Gastroesophageal sphincter (tissue), 4 donors: ENCODE data around the gene AFTPH. TPM values are rescaled to one million over a fixed set of nuclear protein-coding genes. Genes with fewer than 3 reads are reported as not detected.

Experiments
- ATAC-seq: fragments of 150-250 bp; one replicate; pipeline ENCODE4 v1.9.1; 2016; ENCODE audit warnings: mild to moderate bottlenecking, moderate library complexity
- H3K27ac ChIP-seq, 4 donors: fragments of 200-600 bp; sonication (generic) in 3 of 4; 1 replicate in 3 of 4; 2 replicates in 1 of 4; pipeline ENCODE4 v1.5.1; 2016 to 2019
- H3K27me3 ChIP-seq: fragments of 200-600 bp; sonication (generic); one replicate; pipeline ENCODE4 v1.5.1; 2019
- H3K36me3 ChIP-seq, 2 donors: fragments of 200-600 bp; sonication (generic); one replicate each; pipeline ENCODE4 v1.5.1; 2019; ENCODE audit warnings: control low read depth in 1 of 2
- H3K4me1 ChIP-seq, 3 donors: fragments of 200-600 bp; sonication (generic); 1 replicate in 2 of 3; 2 replicates in 1 of 3; pipeline ENCODE4 v1.5.1; 2016 to 2019; ENCODE audit warnings: control low read depth in 2 of 3
- H3K4me3 ChIP-seq, 2 donors: fragments of 200-600 bp; sonication (generic); one replicate each; pipeline ENCODE4 v1.5.1; 2019; ENCODE audit warnings: mild to moderate bottlenecking in 1 of 2, moderate library complexity in 1 of 2
- H3K9me3 ChIP-seq, 3 donors: fragments of 200-600 bp; sonication (generic); one replicate each; pipeline ENCODE4 v1.5.1; 2017 to 2019; ENCODE audit warnings: control low read depth in 2 of 3
- EP300 ChIP-seq: sonication (generic); formaldehyde crosslinking; IDR thresholded peaks from one replicate; pipeline ENCODE4 v1.6.1; 2017; ENCODE audit warnings: antibody characterized with exemption, mild to moderate bottlenecking
- POLR2A ChIP-seq, 2 donors: fragments of 450-650 bp; IDR thresholded peaks; one replicate each; pipeline ENCODE4 v1.6.1; 2017; ENCODE audit warnings: antibody characterized with exemption in 2 of 2, mild to moderate bottlenecking in 2 of 2, moderate library complexity in 1 of 2
- POLR2AphosphoS5 ChIP-seq: sonication (generic); formaldehyde crosslinking; IDR thresholded peaks from one replicate; pipeline ENCODE4 v1.6.1; 2017; ENCODE audit warnings: antibody characterized with exemption
- WGBS, 2 donors: methylation state at CpG; one replicate each; pipeline ENCODE4 v1.1.5; 2018; ENCODE audit warnings: low coverage in 1 of 2; 5-methylcytosine and 5-hydroxymethylcytosine counted together
- small RNA-seq, 4 donors: library from RNA; depleted of rRNA; stranded (forward); fragments of <200 nt; gene quantifications; one replicate each; pipeline ENCODE3, GENCODE V24; 2016
- total RNA-seq, 4 donors: library from RNA; depleted of rRNA; stranded (reverse); fragments of >200 nt; gene quantifications; one replicate each; pipeline ENCODE4 v1.1.0, GENCODE V29; 2016
- TF ChIP-seq, protein P1 (sequence below), 4 experiments: fragments of 200-600 bp in 2 of 4; fragments of 450-650 bp in 2 of 4; sonication (generic) in 1 of 4; IDR thresholded peaks; one replicate each; pipeline ENCODE4 v1.5.1; 2017 to 2019; ENCODE audit warnings: antibody characterized with exemption in 4 of 4, mild to moderate bottlenecking in 2 of 4, moderate library complexity in 2 of 4

The AFTPH gene
- total RNA-seq, 4 donors from 2014 or later: 33.0 to 53.5 (median 41.6) TPM

DNA sequence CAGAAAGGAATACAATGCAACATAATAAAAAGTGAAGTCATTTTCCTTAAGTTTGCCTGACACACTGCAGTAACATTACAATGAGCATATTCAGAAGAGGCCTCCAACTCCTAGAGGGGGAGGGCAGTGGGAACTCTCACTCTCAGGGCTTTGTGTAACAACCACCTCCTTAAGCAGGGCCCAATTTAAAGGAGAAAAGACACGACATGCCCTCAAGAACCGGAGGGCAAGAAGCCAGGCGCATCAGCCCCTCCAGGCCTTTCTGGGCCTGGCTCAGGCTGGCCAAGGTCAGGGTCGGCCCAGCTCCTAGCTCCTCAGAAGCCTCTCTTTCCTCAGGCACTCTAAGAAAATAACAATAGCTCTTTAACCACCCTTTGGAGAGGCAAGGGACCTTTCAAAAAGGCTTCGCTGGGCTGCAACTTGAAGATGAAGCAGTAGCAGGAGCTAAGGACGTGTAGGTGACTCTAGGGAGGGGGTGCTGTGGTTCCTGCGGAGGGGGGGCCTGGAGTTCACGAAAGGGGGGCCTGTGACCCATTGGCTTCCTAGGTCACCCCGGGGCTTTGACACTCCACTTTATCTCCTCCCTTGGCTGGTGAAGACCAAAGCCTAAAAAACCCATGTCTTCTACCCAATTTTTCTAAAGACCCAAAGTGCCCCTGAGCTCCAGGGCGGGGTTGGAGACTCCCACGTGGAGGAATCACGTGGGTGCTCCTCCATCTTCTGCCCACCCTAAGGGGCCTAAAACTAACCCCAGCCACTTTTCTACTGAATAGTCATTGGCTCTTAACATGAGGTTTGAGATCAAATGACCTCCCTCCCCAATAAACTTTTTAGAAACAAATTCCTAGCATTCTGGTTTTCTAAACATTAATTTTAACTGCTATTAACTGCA, 116.3 kb downstream of the AFTPH start:
- peaks cover 0 to 12% of the 10 kb centered on the region in 2 donors for H3K36me3 ChIP-seq
- H3K9me3 ChIP-seq: no peaks in the 10 kb centered on the region
- H3K27ac ChIP-seq: peak overlapping the region in 1 of 4 donors; percentile 40
- TF ChIP-seq EP300 (no peak), POLR2A (IDR thresholded peaks at IDR 0.05) (no peak), POLR2AphosphoS5 (no peak)
- no peak overlapping the region for H3K4me3 ChIP-seq
- no peaks in the 10 kb centered on the region for H3K27me3 ChIP-seq
- H3K4me1 ChIP-seq: peaks cover 0 to 85% (median 5%) of the 10 kb centered on the region in 3 donors
- no peak for ATAC-seq
- WGBS, 2 donors: 58 to 75% methylated on average over 4 to 6 of the region's 12 CpGs

DNA sequence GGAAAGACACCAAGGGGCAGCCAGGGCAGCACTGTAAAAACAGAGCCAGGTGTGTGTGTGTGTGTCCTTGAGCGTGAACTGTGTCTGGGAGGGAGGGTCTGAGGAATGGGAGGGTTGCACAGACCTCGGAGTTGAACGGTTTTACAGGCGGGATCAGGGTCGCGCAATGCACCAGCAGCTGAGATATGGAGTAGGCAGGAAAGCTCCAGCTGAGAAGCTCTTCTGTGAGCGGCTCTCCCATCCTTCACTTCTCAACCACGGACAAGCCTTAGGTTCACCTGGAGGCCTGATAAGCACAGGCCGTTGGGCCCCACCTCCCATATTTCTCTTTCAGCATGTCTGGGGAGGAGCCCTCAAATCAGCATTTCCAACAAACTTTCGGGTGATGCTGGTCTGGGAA, 117.5 kb downstream of the AFTPH start:
- Histone ChIP-seq H3K27ac (no peak overlapping the region), H3K4me1 (peaks cover 5 to 85% (median 6%) of the 10 kb centered on the region in 3 donors), H3K27me3 (no peaks in the 10 kb centered on the region), H3K36me3 (peaks cover 0 to under 1% of the 10 kb centered on the region in 2 donors), H3K4me3 (no peak overlapping the region), H3K9me3 (no peaks in the 10 kb centered on the region)
- 74 to 86% methylated on average over 4 to 6 of the region's 10 CpGs for WGBS, 2 donors
- ATAC-seq: no peak
- no peak for TF ChIP-seq POLR2A (IDR thresholded peaks at IDR 0.05)
- TF ChIP-seq EP300: no peak
- TF ChIP-seq POLR2AphosphoS5: no peak
- TF ChIP-seq, protein P1, sequence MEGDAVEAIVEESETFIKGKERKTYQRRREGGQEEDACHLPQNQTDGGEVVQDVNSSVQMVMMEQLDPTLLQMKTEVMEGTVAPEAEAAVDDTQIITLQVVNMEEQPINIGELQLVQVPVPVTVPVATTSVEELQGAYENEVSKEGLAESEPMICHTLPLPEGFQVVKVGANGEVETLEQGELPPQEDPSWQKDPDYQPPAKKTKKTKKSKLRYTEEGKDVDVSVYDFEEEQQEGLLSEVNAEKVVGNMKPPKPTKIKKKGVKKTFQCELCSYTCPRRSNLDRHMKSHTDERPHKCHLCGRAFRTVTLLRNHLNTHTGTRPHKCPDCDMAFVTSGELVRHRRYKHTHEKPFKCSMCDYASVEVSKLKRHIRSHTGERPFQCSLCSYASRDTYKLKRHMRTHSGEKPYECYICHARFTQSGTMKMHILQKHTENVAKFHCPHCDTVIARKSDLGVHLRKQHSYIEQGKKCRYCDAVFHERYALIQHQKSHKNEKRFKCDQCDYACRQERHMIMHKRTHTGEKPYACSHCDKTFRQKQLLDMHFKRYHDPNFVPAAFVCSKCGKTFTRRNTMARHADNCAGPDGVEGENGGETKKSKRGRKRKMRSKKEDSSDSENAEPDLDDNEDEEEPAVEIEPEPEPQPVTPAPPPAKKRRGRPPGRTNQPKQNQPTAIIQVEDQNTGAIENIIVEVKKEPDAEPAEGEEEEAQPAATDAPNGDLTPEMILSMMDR (IDR thresholded peaks at IDR 0.05): no peak

Small RNA genes lying within 50 kb of the gene (small RNA-seq; reads per million reads assigned to genes)
- 0 reads per million in 4 donors for gene RNU6-100P

Other genes starting within 250 kb of the AFTPH start
- gene LGALSL, start 70.2 kb upstream of the AFTPH start, total RNA-seq: 10 to 100 TPM in 3 of 4 donors, 1 to 10 TPM in 1; 8.3 to 18.1 (median 12.8) TPM
- 10 to 100 TPM; 13.9 to 18.5 (median 15.6) TPM for gene SERTAD2, start 129.6 kb downstream of the AFTPH start, total RNA-seq